ENCODE measurements around the gene UBASH3A. TPM values are rescaled to one million over a fixed set of nuclear protein-coding genes. Genes with fewer than 3 reads are reported as not detected.

Gene UBASH3A
- total RNA-seq, 2 experiments from 2014 or later: 38.9 to 41.1 TPM

DNA sequence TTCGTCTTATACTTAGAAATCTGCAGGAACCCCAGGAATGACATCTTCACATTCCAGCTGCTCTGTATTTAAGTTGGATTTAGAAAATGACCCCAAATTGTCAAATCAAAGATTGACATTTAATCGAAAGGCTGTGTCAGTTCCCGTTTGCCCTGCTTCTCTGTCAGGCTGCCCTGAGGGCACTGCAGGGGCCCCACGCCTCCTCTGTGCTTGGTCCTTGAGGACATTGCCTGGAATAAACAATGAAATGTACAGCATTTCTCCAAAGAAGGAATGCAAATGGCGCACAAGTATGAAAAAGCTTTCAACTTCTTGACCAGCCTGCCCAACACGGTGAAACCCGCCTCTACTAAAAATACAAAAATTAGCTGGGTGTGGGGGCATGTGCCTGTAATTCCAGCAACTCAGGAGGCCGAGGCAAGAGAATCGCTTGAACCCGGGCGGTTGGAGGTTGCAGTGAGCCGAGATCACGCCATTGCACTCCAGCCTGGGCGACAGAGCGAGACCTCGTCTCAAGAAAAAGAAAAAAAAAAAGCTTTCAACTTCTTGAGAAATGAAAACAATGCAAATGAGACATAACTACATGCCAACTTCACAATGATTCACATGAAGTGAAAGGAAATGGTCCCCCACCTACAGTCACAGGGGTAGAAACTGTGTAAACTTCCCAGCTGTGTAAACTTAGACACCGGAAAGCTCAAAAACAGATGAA, 10.8 kb upstream of the UBASH3A start:
- DNase-seq: no peak
- Mint-ChIP-seq H3K36me3 (peaks cover 84% of the 10 kb centered on the region), H3K27me3 (no peaks in the 10 kb centered on the region), H3K4me1 (peaks cover 61% of the 10 kb centered on the region), H3K4me3 (peak overlapping the region; percentile 51), H3K27ac (peak overlapping the region; percentile 85), H3K9me3 (no peaks in the 10 kb centered on the region)

DNA sequence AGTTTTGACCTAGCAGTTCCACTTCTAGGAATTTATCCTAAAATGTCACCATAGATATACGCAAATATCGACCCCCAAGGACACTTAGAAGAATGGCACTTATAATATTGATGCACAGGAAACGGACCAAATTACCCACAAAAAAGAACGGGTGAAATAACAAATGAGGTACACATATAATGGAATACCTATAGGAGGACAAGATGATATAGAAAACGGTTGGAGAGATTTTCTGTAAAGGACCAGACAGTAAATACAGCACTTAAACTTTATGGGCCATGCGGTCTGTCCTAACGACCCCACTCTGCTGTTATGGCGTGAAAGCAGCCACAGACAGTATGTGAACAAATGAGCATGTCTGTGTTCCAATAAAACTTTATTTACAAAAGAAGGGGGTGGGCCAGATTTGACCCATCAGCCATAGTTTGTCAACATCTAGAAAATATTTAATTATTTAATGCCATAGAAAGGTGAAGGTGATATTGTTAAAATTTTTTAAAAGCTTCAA, 10.2 kb upstream of the UBASH3A start:
- no peaks in the 10 kb centered on the region for H3K27me3 Mint-ChIP-seq
- H3K9me3 Mint-ChIP-seq: no peaks in the 10 kb centered on the region
- no peak for DNase-seq
- H3K27ac Mint-ChIP-seq: peak overlapping the region; percentile 85
- H3K4me1 Mint-ChIP-seq: peaks cover 62% of the 10 kb centered on the region
- H3K4me3 Mint-ChIP-seq: peak overlapping the region; percentile 51
- H3K36me3 Mint-ChIP-seq: peaks cover 84% of the 10 kb centered on the region

DNA sequence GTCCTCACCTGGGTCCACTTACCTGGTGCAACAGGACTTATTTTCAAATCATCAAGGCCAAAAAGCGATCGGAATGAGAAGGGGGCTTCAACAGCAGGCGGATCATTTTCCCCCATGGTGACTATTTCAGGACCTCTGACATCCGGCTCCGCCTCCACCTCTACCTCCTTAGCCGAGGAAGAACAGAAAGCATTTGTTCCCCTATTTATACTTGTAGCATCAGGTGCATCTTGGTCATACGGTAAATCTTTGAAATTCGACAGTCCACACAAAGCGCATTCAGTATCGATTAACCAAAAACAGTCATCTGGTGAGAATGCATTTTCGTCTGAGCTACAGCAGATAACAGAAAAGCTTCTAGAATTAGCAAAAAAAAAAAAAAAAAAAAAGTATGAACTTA, 8.4 kb upstream of the UBASH3A start:
- no peak for DNase-seq
- H3K9me3 Mint-ChIP-seq: no peaks in the 10 kb centered on the region
- no peak overlapping the region for H3K27ac Mint-ChIP-seq
- peaks cover 76% of the 10 kb centered on the region for H3K36me3 Mint-ChIP-seq
- H3K27me3 Mint-ChIP-seq: no peaks in the 10 kb centered on the region
- H3K4me3 Mint-ChIP-seq: no peak overlapping the region
- peaks cover 58% of the 10 kb centered on the region for H3K4me1 Mint-ChIP-seq

DNA sequence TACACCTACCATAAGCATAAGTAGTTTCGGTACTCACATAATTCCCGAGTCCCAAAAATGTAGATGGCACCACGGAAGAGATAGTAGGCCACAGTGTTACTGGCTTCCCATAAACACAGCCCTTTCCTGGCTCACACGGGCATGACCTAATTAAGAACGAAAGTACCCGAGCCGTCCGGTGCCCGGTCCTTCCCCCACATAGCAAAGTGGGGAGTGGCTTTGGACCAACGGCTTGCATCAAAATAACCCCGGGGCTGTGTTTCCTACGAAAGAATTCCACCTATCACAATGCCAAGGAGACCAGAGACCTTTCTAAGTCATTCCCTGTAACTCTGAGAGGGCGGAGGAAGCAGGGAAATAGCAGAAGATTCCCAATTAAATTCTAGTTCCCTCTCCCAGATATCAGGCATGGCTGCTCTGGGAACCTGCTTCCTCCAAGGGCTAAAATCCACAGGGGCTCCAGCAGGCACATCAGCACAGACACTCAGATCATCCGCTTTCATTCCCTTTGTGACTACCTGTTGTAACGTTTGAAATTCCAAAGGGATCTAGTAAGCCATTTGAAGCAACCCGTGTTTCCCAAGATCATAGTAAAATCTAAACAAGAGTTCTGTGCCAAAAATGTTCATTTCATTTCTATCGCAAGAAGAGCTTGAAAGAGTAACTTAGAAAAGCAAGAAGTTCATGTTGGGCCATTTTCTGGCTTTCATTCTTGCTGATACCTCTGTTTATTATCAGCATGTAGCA, 7.6 kb upstream of the UBASH3A start, which contains the start of gene TMPRSS3:
Gene TMPRSS3 (minus strand): TSS at position 148 of the 747 bp plus-strand sequence. CDS start 635 bp downstream, outside the sequence.
- no peak within 1 kb of the TSS for H3K27ac Mint-ChIP-seq
- no peaks in the 10 kb centered on the region for H3K9me3 Mint-ChIP-seq
- peaks cover 70% of the 10 kb centered on the region for H3K36me3 Mint-ChIP-seq
- H3K4me3 Mint-ChIP-seq: no peak within 1 kb of the TSS
- peaks cover 58% of the 10 kb centered on the region for H3K4me1 Mint-ChIP-seq
- H3K27me3 Mint-ChIP-seq: no peaks in the 10 kb centered on the region
- DNase-seq: no peak

DNA sequence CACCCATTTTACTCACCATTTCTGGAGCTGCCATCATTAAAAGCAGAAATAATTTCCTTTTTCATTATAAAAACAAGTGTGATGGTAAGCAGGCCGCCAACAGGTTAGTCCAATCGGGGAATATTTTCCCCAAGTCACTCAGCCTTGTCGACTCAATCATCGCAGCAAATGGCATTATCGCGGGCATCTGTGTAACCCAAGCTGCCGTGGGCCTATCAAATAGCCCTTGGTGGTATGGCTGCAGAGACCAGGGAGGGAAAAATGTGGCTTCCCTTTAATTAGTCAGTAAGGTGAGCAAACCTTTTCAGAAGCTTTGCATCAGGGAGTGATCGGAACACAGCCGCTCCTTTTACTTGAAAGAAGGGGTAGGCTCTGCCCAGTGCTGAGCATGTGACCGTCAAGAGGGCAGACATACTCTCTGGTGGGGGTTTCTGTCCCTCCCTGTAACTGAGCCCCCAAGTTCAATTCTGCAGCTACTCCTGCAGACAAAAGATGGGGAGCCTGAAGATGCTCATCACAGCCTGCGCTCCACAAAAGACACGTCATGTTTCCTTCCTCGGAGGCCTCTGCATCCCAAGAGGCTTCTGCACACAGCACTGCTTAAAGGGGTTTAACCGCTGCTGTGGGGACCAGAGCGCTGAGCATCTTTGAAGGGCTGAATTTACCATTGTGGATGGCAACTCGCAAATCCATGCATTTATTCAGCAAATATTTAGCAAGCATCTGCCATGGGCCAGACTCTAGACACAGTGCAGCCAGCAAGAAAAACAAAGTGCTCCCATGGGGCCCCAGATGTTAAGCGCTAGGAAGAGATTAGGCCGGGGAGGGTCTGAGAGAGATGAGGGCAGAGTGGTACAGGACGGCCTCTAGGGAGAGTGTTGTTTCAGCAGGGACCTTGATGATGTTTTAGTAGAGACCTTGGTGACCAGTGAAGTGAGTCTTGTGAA, 6.6 kb upstream of the UBASH3A start:
- no peak for DNase-seq
- H3K36me3 Mint-ChIP-seq: peaks cover 68% of the 10 kb centered on the region
- peak overlapping the region; percentile 78 for H3K27ac Mint-ChIP-seq
- no peak overlapping the region for H3K4me3 Mint-ChIP-seq
- peaks cover 7% of the 10 kb centered on the region for H3K9me3 Mint-ChIP-seq
- H3K4me1 Mint-ChIP-seq: peaks cover 63% of the 10 kb centered on the region
- no peaks in the 10 kb centered on the region for H3K27me3 Mint-ChIP-seq

DNA sequence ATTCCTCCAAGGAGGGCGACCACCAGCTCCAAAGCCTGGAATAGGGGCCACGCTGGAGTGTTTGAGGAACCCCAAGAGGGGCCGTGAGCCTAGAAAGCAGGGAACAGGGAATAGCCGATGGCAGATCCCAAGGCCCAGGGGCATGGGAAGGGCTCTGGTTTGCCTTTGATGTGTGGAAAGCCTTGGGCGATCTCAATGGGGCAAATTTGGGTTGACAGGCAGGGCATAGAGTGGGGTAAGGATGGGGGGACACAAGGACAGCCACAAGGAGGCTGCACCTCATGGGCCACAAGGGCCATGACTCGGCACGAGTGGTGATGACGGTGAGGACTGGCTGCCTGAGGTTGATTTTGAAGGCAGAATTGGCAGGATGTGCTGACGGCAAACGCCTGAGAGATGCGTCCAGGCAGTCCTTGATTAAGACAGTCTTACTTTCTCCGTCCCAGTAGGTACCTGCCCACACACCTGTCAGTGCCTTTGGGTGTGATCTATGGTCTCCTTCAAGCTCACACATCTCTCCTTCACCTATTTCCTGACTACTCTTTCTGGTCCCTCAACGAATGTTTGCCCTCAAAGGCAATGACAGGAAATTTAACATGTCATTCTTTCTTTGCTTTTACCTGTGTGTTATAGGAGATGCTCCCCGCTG, 5.8 kb upstream of the UBASH3A start:
- H3K9me3 Mint-ChIP-seq: peaks cover 7% of the 10 kb centered on the region
- H3K27ac Mint-ChIP-seq: peak overlapping the region; percentile 78
- peaks cover 59% of the 10 kb centered on the region for H3K4me1 Mint-ChIP-seq
- no peak overlapping the region for H3K4me3 Mint-ChIP-seq
- DNase-seq: no peak
- peaks cover 67% of the 10 kb centered on the region for H3K36me3 Mint-ChIP-seq
- no peaks in the 10 kb centered on the region for H3K27me3 Mint-ChIP-seq

DNA sequence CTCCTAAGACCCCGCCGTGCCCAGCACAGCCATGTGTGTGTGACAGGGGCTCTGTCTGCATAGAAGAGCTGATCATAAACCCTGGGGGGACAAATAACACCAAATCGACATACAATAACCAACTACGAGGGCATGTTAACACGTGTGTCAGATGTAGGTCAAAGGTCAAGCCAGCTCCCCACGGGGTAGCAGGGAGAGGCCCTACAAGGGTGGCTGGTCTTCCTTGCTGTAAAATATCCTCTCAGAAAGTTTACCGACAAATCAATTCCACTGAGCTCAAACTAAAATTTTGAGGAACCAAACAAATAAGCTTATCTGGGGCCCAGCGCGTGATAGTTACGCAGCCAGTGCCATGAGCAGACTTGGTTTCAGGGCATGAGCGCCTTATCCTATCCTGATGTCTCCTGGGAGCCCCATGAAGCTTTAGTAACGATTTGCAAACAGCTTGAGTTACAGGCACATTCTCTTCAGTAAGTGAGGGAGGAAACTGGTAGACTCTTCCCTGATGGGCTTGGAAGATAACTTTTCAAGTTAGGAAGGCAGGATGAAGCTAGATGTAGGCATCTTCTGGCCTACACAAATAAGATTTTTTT, 5.2 kb upstream of the UBASH3A start:
- Mint-ChIP-seq H3K4me3 (no peak overlapping the region), H3K27me3 (no peaks in the 10 kb centered on the region), H3K4me1 (peaks cover 54% of the 10 kb centered on the region), H3K9me3 (peaks cover 7% of the 10 kb centered on the region), H3K36me3 (peaks cover 63% of the 10 kb centered on the region), H3K27ac (peak overlapping the region; percentile 76)
- no peak for DNase-seq

DNA sequence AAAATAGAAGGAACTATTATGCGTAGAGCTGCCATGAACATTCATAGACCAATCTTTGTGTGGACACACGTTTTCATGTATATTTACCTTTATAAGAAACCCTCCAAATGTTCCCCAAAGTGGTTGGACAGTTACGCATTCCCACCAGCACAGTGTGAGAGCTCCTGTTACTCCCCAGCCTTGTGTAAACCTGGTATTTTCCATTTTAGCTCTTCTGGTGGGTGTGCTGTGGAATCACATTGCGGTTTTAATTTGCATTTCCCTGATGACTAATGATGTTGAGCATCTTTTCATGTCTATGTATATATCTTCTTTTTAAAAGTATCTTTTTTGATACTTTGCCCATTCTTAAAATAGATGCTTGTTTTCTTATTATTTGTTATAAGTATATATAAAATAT, 3.2 kb upstream of the UBASH3A start:
- no peaks in the 10 kb centered on the region for H3K27me3 Mint-ChIP-seq
- H3K4me1 Mint-ChIP-seq: peaks cover 49% of the 10 kb centered on the region
- peak overlapping the region; percentile 42 for H3K4me3 Mint-ChIP-seq
- DNase-seq: no peak
- H3K27ac Mint-ChIP-seq: peak overlapping the region; percentile 75
- H3K36me3 Mint-ChIP-seq: peaks cover 71% of the 10 kb centered on the region
- peaks cover 7% of the 10 kb centered on the region for H3K9me3 Mint-ChIP-seq

DNA sequence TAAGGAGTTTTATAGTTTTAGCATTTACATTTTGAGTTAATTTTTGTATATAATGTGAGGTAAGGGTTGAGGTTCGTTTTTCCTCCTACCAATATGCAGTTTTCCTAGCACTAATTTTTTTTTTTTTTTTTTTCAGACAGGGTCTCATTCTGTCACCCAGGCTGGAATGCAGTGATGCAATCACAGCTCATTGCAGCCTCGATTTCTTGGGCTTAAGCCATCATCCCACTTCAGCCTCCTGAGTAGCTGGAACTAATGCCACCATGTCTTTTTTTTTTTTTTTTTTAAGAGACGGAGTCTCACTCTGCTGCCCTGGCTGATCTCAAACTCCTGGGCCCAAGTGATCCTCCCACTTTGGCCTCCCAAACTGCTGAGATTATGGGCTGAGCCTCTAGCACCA, 2.5 kb upstream of the UBASH3A start:
- Mint-ChIP-seq H3K27ac (peak overlapping the region; percentile 80), H3K4me1 (peaks cover 49% of the 10 kb centered on the region), H3K9me3 (peaks cover 7% of the 10 kb centered on the region), H3K36me3 (peaks cover 71% of the 10 kb centered on the region), H3K4me3 (peak overlapping the region; percentile 70), H3K27me3 (no peaks in the 10 kb centered on the region)
- no peak for DNase-seq

DNA sequence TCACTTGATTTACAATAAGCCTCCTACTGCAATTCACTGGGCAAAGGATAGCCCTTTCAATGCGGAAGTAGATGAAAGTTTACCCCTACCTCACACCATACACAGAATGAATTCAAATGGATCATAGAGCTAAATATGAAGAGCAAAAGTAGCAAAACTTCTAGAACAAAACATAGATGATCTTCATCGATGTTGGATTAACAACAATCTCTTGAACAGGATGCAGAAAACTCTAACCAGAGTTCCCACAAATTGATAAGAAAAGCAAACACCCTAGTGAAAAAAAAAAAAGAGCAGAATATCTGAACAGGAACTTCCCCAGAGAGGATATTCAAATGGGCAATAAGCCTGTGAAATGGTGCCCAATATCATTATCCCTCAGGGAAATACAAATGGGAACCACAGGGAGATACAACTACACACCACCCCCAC, 1.9 kb upstream of the UBASH3A start:
- Mint-ChIP-seq H3K4me1 (peaks cover 53% of the 10 kb centered on the region), H3K36me3 (peaks cover 73% of the 10 kb centered on the region), H3K4me3 (peak overlapping the region; percentile 70), H3K9me3 (peaks cover 7% of the 10 kb centered on the region), H3K27ac (peak overlapping the region; percentile 80), H3K27me3 (no peaks in the 10 kb centered on the region)
- DNase-seq: no peak

DNA sequence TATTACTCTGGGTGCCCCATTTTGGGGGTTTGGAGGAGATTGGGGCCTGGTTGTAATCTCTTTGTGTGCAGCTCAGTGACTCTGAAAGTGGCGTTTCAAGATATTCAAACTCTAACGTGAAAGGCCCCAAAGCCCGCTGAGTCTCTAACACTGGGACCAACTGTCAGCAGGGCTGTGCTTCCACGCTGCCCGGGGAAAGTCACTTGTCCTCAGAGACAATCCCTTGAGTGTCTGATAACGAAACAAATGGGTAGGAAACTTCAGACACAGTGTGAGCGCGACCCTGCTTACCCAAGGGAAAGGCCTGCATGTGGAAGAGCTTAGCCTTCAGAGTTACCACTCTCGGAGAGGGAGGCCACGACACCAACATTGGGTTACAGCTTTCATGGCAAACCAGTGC, 837 bp downstream of the UBASH3A start:
- Mint-ChIP-seq H3K27me3 (no peaks in the 10 kb centered on the region), H3K9me3 (peaks cover 7% of the 10 kb centered on the region), H3K4me3 (peak overlapping the region; percentile 92), H3K36me3 (peaks cover 69% of the 10 kb centered on the region), H3K4me1 (peaks cover 49% of the 10 kb centered on the region), H3K27ac (peak overlapping the region; percentile 96)
- peak; percentile 32 for DNase-seq

DNA sequence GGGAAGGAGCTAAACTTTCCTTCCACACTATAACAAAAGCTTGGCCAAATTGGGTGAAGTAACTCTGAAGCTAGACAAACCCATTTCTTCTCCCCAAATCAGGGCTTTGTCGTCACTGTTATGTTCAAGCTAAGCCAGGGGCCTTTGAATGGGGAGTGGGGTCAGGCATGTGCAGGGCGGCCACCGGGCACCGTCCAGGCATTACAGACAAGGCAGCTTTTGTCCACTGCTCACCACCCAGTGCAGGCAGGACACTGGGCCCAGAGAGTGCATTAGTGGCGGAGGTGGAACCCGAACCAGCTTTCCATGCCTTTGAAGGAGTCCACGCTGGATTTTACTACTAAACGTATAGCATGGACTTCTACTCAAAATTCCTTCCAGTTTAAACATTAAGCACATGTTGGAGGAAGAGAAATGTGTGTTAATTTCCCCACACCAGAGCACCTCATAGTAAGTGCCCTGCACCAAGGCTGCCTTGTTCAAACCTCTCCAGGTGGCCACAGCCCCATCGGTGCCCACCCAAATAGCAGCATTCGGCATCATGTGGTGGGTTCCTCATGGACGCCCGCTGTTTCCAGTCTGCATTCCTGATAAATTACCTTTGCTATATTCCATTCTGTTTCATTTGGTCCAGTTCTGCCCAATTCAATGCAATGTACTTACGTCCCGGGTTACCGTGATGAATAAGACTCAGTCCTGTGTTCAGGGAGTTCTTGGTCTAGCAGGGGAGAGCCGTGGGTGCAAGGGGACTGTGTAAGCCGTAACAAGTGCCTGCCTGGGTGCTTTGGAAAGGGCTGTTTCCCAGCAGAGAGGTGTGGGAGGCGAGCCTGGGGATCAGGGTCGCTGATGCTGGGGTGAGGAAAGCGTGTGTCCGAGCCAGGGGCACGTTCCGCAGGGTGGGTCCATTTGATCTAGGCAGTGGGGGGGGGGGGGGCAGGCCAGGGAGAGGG, 1.6 kb downstream of the UBASH3A start:
- H3K9me3 Mint-ChIP-seq: peaks cover 7% of the 10 kb centered on the region
- peak; percentile 29 for DNase-seq
- H3K36me3 Mint-ChIP-seq: peaks cover 73% of the 10 kb centered on the region
- H3K27ac Mint-ChIP-seq: peak overlapping the region; percentile 96
- no peaks in the 10 kb centered on the region for H3K27me3 Mint-ChIP-seq
- peaks cover 52% of the 10 kb centered on the region for H3K4me1 Mint-ChIP-seq
- peak overlapping the region; percentile 92 for H3K4me3 Mint-ChIP-seq

DNA sequence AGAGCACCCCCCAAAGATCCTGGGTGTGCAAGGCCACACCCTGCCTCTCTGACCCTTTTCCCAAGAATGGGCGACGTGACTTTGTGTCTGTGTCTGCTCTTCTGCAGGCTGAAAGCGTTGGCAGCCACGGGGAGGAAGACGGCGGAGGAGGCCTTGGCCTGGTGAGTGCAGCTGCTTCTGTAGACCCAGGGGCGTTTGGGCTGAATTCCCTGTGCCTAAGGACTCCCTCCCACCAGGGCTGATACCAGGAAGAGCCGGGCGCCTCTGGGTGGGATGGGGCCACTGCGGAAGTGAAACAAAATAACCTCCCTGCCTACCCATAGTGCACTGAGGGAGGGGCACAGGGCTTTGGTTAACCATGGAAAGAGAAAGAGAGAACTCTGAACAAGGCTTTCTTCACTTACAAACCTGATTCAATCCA, 2.5 kb downstream of the UBASH3A start:
- H3K27ac Mint-ChIP-seq: peak overlapping the region; percentile 96
- DNase-seq: peak; percentile 73
- H3K4me3 Mint-ChIP-seq: peak overlapping the region; percentile 92
- peaks cover 7% of the 10 kb centered on the region for H3K9me3 Mint-ChIP-seq
- H3K36me3 Mint-ChIP-seq: peaks cover 72% of the 10 kb centered on the region
- peaks cover 45% of the 10 kb centered on the region for H3K4me1 Mint-ChIP-seq
- H3K27me3 Mint-ChIP-seq: no peaks in the 10 kb centered on the region
